Ectodermal cell (in vitro differentiated cells): Measurements from ENCODE around the gene HEATR9.
"Not testable (repeated sequence)": the region's sequence is repeated elsewhere in the genome, so short reads cannot be mapped to it uniquely, and the experiment has no call there.

Experiments
- H3K27ac ChIP-seq: 2 replicates; pipeline ENCODE4 v1.7.0; 2013; ENCODE audit warnings: mild to moderate bottlenecking, low read depth, low read length; ENCODE audit not compliant: insufficient read depth, poor library complexity, severe bottlenecking
- H3K27me3 ChIP-seq: 2 replicates; pipeline ENCODE4 v1.7.0; 2013; ENCODE audit warnings: mild to moderate bottlenecking, low read length; ENCODE audit not compliant: insufficient read depth, control insufficient read depth, poor library complexity, severe bottlenecking
- H3K36me3 ChIP-seq: one replicate; pipeline ENCODE4 v1.7.0; 2013; ENCODE audit warnings: low read length; ENCODE audit not compliant: control insufficient read depth, insufficient read depth
- H3K4me1 ChIP-seq: one replicate; pipeline ENCODE4 v1.7.0; 2013; ENCODE audit warnings: low read length; ENCODE audit not compliant: control insufficient read depth, insufficient read depth
- H3K4me3 ChIP-seq: 2 replicates; pipeline ENCODE4 v1.7.0; 2013; ENCODE audit warnings: low read depth, low read length, control low read depth; ENCODE audit not compliant: insufficient read depth
- H3K9me3 ChIP-seq: 2 replicates; pipeline ENCODE4 v1.7.0; 2013; ENCODE audit warnings: mild to moderate bottlenecking, low read length, moderate library complexity; ENCODE audit not compliant: control insufficient read depth
- WGBS, 2 experiments: methylation state at CpG; one replicate each; pipeline ENCODE4 v1.1.7; 2013; ENCODE audit warnings: missing lambda C conversion rate in 2 of 2; 5-methylcytosine and 5-hydroxymethylcytosine counted together

The HEATR9 gene

GRCh38 chr17:35906926-35907637 lies 38.4 kb upstream of the HEATR9 start:
- H3K4me1 ChIP-seq = no peaks in the 10 kb centered on the region
- WGBS, 2 experiments = 80 to 86% methylated on average over 3 of the region's 3 CpGs

GRCh38 chr17:35906191-35906925 lies 37.7 kb upstream of the HEATR9 start:
- Histone ChIP-seq H3K27me3 (no peaks in the 10 kb centered on the region), H3K27ac (no peak overlapping the region), H3K36me3 (no peaks in the 10 kb centered on the region), H3K4me3 (no peak overlapping the region), H3K9me3 (no peaks in the 10 kb centered on the region), H3K4me1 (no peaks in the 10 kb centered on the region)
- WGBS, 2 experiments = 94 to 95% methylated on average over 5 of the region's 5 CpGs

More at GRCh38 chr17:35906926-35907637, 38.4 kb upstream of the HEATR9 start:
- no peaks in the 10 kb centered on the region for H3K36me3 ChIP-seq
- H3K27me3 ChIP-seq = no peaks in the 10 kb centered on the region
- no peaks in the 10 kb centered on the region for H3K9me3 ChIP-seq
- no peak overlapping the region for H3K4me3 ChIP-seq
- no peak overlapping the region for H3K27ac ChIP-seq

GRCh38 chr17:35903451-35903850 lies 34.8 kb upstream of the HEATR9 start:
- H3K27me3 ChIP-seq = no peaks in the 10 kb centered on the region
- no peak overlapping the region for H3K4me3 ChIP-seq
- H3K36me3 ChIP-seq = no peaks in the 10 kb centered on the region
- H3K27ac ChIP-seq = no peak overlapping the region
- H3K9me3 ChIP-seq = no peaks in the 10 kb centered on the region
- H3K4me1 ChIP-seq = no peaks in the 10 kb centered on the region
- WGBS, 2 experiments = 95 to 99% methylated on average over 3 to 5 of the region's 5 CpGs

- Histone ChIP-seq H3K36me3 (no peaks in the 10 kb centered on the region), H3K9me3 (no peaks in the 10 kb centered on the region), H3K27me3 (no peaks in the 10 kb centered on the region), H3K27ac (no peak overlapping the region), H3K4me1 (no peaks in the 10 kb centered on the region), H3K4me3 (no peak overlapping the region)
- 94 to 95% methylated on average over 9 of the region's 9 CpGs for WGBS, 2 experiments
Observed at GRCh38 chr17:35901631-35902175, 33.0 kb upstream of the HEATR9 start.

- WGBS, 2 experiments = 91 to 94% methylated on average over 11 of the region's 11 CpGs
- Histone ChIP-seq H3K27ac (no peak overlapping the region), H3K36me3 (no peaks in the 10 kb centered on the region), H3K27me3 (no peaks in the 10 kb centered on the region), H3K9me3 (no peaks in the 10 kb centered on the region), H3K4me1 (no peaks in the 10 kb centered on the region), H3K4me3 (no peak overlapping the region)
Observed at GRCh38 chr17:35900708-35901480, 32.2 kb upstream of the HEATR9 start.

GRCh38 chr17:35900280-35900679 lies 31.6 kb upstream of the HEATR9 start:
- 93 to 94% methylated on average over 5 of the region's 5 CpGs for WGBS, 2 experiments
- Histone ChIP-seq H3K4me3 (no peak overlapping the region), H3K27ac (no peak overlapping the region), H3K4me1 (no peaks in the 10 kb centered on the region), H3K27me3 (no peaks in the 10 kb centered on the region), H3K9me3 (no peaks in the 10 kb centered on the region), H3K36me3 (no peaks in the 10 kb centered on the region)

- no peaks in the 10 kb centered on the region for H3K27me3 ChIP-seq
- no peak overlapping the region for H3K27ac ChIP-seq
- H3K36me3 ChIP-seq = no peaks in the 10 kb centered on the region
- H3K4me1 ChIP-seq = no peaks in the 10 kb centered on the region
- 90 to 94% methylated on average over 6 of the region's 6 CpGs for WGBS, 2 experiments
- H3K4me3 ChIP-seq = no peak overlapping the region
- H3K9me3 ChIP-seq = no peaks in the 10 kb centered on the region
Observed at GRCh38 chr17:35898283-35899070, 29.8 kb upstream of the HEATR9 start.

GRCh38 chr17:35897772-35898171 lies 29.1 kb upstream of the HEATR9 start:
- not testable (repeated sequence) for H3K36me3 ChIP-seq, H3K27ac ChIP-seq, H3K9me3 ChIP-seq, H3K27me3 ChIP-seq, H3K4me3 ChIP-seq, H3K4me1 ChIP-seq
- WGBS, 2 experiments = 90 to 96% methylated on average over 6 to 7 of the region's 7 CpGs

- 95 to 96% methylated on average over 14 of the region's 14 CpGs for WGBS, 2 experiments
- Histone ChIP-seq H3K36me3 (no peaks in the 10 kb centered on the region), H3K27me3 (no peaks in the 10 kb centered on the region), H3K9me3 (no peaks in the 10 kb centered on the region), H3K4me3 (no peak overlapping the region), H3K4me1 (no peaks in the 10 kb centered on the region), H3K27ac (no peak overlapping the region)
Observed at GRCh38 chr17:35895636-35896587, 27.2 kb upstream of the HEATR9 start.
